Fibroblast of skin of left biceps (primary cell): ENCODE measurements around the gene CILP.

Experiments used
- DNase-seq, 2 experiments: peaks; one replicate each; pipeline ENCODE4 v3.0.0-alpha.2; 2013; ENCODE audit warnings: low read depth in 2 of 2

CILP gene

DNA sequence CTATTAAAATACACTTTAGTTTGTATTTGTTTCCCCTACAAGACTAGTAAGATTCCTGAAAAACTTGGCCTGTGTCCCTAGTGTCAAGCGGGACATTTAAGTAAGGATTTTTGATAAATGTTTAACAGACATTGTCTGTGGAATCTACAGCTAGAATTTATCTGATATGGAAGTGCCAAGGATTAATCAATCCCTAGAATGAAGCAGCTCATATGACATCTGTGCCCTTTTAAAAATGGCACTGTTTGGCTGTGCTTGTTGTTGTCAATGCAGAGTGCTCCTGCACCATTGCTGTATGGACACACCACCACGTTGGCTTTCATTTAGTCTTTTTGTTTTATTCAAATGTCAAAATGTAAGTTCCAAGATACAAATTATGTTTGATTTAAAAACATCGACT lies 63.4 kb downstream of the CILP start:
- no peak for DNase-seq

DNA sequence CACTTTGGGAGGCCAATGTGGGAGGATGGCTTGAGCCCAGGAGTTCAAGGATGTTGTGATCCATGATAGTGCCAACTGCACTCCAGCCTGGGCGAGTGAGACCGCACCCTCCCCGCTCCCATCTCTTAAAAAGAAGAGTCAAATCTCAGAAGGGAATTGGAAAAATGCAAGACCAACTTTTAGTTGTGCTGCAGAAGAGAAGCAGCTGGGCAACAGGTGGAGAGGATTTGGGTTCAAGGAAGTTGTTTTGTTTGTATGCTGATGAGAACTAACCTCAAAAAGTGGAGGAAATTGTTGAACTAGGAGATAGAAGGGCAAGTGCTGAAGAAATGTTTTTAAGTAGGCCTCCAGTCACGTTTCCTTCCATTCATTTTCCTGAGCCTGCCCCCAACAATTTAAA lies 64.8 kb downstream of the CILP start:
- DNase-seq = no peak
